ENCODE data around the gene ZNF236.

DNA sequence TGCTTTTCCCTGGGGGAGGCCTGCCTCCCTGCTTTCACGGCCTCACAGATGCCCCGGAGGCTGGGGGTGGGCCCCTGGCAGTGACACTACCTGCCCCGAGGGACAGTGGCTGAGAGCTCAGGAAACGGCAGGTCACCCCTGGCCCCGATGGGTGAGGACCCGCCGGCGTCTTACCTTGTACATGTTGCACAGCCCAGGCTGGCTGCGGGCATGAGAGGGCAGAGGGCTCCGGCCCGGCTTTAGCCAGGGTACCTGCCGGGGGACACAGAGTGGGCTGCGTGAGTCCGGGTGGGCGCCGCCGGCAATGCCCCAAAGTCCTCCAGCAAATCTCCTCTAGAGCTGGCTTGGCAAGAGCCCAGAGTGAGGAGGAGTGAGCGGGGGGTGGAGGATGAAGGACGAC is 187.3 kb downstream of the ZNF236 start:
- TF ChIP-seq CTCF (conservative IDR thresholded peaks at IDR 0.05) (no peak), ZFX (IDR thresholded peaks at IDR 0.05) (no peak)
